Fibroblast of the conjunctiva (primary cell): ENCODE results near the gene COMT.
"Not testable (repeated sequence)": the region's sequence is repeated elsewhere in the genome, so short reads cannot be mapped to it uniquely, and the experiment has no call there.

Experiments used
- DNase-seq: peaks from one replicate; pipeline ENCODE4 v3.0.0-alpha.2; 2010; ENCODE audit warnings: low read depth

The COMT gene

DNA sequence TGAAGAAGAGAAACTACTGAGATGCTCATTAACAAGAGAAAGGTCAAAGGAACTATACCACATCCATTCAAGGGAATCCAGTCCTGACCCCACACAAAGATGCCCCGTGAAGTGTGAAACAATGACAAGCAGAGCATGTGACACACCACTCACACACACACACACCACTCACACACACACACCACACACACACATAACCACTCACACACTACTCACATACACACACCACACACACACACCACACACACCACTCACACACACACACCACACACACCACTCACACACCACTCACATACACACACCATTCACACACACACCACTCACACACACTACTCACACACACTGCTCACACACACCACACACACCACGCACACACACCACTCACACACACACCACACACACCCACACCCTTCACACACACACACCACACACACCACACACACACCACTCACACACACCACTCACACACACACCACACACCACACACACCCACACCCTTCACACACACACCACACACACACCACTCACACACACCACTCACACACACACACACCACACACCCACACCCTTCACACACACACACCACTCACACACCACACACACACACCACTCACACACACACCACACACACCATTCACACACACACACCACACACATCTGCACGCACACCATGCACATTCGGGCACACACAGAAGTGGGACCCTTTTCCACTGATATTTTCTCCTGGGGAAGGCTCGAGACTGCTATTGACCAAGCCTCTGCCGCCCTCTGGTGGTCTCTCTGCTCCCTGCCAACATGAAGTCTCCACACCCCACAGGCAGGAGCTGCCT, 32.0 kb upstream of the COMT start:
- peak; percentile 61 for DNase-seq

DNA sequence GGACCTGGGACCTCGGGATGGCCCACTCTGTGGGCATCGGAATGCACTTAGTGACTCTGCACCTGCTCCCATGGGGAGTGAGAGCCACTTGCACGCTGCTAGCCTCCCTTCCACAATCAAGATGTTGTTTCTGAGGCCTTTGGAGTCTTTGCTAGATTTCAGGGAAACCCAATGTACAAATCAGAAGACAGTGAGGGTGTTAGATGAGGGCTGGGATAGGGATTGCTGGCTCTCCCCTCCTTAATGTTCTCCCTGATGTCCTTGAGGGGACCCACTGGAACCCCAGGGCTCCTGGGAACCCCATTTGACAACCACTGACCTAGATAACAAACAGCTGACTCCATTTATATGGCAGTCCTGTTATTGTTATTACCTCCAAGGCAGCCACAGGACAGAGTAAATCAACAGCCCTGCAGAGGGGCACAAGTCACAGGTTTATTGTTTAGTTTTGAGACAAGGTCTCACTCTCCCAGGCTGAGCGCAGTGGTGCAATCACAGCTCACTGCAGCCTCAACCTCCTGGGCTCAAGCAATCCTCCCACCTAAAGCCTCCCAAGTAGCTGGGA, 31.3 kb upstream of the COMT start:
- DNase-seq: no peak

DNA sequence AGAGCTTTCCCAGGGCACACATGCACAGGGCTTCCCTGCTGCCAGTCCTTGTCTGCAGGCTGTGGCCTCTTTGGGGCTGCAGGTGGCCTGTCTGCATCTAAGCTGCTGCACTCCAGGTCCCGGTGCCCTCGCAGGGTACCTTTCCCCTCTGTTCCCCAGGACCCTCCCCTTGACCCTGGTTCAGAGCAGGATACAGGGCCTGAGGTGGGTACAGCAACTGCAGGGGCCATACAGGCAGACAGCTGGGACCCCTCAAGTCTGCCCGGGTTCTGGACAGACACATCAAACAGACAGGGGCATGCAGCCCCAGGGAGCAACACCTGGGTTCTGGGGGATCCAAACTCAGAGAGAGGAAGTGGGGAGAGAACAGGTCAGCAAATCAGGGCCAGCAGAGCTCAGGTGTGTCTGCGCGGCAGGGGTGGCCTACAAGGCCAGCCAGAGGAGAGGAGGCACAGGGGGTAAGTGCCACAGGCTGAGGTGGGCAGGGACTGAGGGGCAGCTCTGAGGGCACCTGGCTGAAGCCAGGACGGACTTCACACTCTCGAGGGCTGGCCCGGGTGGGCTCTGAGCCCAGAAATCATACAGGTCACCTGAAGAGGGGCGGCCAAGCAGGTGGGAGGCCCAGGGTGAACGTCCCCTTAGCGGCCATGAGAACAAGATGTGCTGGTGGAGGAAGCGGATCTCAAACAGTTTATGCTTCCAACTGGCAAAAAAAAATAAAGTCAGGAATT, 29.9 kb upstream of the COMT start:
- no peak for DNase-seq

DNA sequence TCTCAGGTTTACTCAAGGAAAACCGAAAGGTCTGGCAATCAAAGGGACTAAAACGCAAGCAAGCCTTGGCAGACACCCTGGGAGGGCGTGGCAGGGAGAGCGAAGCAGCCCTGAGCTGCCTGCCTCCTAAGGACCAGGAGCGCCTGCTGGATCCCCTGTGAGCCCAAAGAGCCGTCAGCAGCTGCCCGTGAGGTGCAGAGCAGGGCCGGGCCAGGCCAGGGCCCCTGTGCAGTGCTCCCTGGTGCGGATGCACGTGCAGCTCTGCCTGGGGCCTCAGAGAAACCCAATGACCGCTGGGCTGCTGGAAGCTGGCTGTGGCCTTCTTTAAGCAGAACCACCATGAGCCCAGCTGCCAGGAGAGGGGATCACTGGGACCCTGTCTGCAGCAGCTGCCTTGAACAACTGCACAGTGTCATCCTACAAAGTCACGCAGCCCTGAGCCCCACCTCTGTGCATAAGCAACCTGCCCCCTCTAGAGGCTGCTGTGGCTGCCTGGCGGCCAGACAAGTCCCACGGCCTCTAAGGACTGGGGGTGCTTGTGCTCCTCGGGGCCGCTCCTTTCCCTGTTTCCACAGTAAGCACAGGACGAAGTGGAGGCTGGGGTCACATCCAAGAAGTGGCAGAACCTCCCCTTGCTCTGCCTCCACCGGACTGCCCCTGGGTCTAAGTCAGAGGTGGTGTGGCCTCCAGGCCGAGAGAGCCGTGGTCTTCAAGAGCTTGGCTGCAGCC, 29.1 kb upstream of the COMT start:
- no peak for DNase-seq

DNA sequence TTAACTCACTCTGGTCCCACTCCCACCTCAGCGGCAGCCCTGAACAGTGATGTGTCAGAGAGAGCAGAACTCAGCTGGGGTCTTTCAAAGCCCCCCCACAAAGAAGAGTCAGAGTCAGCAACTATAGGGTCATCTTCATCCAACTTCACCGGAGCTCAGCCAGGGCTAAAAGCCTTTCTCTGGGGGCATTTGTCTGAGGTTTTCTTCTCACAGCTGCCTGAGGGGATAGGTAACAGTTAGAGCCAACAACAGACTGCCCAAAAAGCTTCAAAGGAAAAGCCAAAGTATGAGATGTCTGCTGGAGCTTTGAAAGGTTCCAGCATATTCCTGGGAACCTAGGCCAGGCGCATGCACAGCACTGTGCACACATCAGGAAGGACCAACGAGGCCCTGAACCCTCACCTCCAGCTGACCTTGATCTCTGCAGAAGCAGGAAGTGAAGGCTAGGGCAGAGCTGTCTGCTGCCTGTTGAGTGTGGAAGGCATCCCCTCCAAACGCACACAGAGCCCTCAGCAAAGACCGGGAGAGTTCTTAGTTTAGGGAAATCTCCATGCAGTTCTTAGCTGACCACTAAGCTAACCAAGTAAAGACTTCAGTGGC, 28.1 kb upstream of the COMT start:
- DNase-seq: no peak

DNA sequence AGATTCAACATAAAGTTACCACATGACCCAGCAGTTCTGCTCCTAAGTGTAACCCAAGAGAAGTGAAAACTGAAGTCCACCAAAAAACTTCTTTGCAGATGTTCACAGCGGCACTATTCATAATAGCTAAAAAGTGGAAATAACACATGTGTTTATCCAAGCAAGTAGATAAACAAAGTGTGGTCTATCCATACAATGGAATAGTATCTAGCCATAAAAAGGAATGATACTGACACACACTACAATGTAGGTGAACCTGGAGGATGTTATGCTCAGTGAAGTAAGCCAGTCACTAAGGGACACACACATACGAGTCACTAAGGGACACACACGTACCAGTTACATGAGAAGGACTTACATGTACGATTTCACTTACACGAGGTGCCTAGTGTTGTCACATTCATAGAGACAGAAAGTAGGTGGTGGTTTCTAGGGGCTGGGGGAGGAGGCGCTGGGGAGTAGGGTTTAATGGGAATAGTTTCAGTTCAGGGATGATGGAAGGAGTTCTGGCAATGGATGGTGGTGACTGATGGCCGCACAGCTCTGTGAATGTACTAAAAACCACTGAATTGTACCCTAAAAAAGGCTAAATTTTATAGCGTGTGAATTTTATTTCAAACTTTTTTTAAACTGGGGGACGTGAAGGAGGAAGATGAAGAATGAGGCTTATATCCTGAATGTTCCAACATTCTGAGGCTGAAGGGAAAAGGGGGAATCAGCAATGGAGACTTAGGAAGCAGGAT, 27.2 kb upstream of the COMT start:
- no peak for DNase-seq

DNA sequence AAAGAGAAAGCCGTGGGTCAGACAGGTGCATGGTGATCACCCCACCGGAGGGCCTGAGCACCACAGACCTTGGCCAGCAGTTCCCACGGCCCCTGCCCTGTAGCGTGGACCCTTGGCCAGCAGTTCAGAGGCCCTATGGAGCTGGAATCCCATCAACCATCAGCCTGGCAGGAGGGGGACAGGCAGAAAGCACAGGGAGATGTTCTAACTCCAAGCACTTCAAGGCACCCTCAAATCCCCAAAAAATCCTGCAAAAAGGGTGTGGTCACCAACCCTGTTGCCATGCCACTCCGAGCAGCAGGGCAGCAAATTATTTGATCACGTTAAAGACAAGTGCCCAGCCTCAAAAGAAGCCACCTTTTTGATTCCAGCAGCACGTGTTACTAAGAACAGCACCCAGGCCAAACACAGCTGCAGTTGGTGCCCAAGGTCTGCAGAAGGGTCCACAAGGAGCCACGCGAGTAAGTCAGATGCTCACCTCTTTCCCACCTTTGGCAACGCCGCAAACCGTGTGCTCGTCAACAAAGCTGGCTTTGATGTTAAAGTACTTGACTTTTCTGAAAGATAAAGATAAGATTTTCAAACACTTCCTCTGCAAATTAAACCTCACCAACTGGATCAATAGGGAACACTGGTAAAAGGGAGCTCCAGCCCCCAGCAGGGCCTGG, 26.2 kb upstream of the COMT start:
- no peak for DNase-seq

DNA sequence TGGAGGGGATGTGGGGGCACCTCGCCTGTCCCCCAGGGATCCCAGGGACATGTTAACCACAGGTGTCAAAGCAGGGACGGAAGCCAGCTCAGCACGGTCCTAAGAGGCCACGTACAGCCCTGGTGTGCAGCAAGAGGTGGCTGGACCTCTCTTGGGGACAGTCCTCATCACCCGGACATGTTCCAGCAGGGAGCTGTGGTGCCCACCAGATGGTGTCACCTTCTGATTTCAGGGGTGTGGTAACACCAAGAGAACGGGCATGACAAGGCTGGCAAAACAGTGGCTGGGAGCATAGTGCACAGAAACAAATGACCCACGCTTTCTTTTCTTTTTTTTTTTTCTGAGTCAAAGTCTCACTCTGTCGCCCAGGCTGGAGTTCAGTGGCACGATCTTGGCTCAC, 25.6 kb upstream of the COMT start:
- DNase-seq: no peak

DNA sequence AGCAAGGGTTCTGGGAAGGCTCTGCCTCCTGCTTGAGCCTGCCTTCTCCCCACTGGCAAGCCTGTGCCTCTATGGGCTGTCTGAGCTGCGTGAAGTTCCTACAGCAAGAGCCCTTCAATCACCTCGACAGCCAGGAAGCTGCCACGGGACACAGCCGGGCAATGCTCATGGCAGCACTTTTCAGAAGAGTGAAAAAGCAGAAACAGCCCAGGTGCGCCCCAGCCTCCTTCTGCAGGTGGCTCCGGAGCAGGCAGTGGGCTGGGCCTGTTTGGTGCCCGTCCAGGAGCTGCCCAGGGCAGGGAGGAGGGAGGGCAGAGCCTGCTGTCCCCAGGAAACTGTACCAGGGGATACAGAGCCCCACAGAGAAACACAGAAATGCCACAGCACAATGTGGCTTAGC, 24.6 kb upstream of the COMT start:
- no peak for DNase-seq

DNA sequence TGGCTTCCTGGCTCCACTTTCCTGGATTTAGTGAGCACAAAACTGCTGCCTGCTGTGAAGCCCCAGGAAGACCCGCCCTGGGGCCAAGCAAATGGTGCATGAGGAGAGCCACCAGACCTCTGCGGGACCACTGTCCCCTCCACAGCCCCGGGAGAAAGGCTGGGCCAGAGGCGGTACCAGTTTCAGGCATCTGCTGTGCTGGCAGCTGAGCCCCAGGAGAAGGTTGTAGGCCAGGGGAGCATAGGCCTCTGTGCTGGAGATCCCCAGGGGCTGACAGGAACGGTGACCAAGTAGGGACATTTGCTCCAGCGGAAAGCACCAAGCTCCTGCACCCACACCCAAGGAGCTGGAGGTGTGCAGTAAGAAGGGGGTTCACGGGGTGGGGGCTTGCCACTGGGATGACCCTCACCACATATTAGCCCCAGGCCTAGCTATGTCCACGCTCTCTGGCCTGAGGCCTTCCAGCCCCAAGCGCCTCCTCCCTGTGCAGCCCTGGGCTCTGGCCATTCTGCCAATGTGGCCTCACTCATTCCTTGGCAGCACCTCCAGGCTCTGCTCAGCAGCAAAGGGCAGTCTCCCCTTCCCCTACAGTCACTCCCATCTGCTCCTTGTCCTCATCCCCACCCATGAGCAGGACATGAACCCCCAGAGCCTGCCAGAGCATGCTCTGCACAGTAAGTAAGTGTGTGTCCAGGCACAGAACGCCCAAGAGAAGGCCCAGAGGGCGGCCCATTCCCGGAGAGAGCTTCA, 24.0 kb upstream of the COMT start:
- DNase-seq: no peak

DNA sequence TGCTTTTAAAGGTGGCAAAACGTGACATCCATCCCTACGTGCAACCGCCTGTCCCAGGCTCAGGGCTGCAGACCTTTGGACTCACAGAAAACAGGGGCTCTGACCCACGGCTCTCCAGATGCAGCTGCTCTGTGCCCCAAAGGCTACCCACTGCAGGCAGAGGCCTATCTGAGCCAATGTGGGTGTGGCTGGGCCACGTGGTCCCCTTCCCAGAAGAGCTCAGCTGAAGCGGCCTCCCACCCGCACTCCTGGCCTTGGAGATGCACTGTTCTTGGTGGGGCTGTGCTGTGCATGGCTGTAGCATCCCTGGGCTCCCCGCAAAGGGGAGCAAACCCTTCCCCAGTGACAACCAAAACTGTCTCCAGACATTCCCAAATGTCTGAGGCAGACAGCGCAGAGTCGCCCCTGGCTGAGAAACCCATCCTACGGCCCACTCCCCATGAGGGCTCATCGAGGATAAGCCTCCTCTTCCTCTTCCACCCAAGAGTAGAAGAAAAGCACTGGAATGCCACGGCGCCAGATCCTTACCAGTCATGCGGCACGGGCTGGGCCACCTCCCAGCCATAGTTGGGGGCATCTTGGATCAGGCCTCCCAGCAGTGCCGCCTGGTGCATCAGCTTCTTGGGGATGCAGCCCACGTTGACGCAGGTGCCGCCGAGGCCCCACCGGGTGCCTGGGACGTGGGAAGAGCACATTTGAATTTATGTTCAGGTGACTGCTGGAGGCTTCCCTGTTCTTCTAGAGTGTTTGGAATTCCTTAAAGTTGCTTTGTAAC, 23.1 kb upstream of the COMT start:
- no peak for DNase-seq

DNA sequence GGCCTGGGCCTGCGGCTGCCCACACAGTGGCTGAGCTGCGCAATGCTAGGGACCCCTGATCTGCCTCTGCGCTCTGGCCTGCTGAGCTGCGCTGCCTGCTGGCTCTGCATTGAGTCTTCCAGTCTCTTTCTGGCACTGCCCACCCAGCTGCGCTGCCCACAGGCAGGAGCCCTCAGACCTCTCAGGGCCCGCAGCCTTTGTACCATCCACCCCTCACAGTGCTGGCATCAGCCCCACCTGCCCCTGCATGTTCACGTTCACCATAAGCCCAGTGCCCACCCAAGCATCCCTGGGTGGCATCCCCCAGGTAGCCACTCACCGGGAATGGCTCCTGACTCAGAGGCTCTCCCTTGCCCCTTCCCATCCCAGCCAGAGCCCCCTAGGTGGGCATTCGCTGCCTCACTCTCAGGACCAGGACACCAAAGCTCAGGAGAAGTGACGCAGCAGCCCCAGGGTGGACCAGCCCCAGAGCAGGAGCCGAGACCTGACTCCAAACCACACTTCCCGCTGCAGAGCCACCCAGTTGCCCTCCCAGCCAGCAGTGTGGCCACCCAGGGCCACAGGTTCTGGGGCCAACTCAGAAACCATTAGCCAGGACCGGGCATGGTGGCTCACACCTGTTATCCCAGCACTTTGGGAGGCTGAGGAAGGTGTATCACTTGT, 21.7 kb upstream of the COMT start:
- DNase-seq: no peak

DNA sequence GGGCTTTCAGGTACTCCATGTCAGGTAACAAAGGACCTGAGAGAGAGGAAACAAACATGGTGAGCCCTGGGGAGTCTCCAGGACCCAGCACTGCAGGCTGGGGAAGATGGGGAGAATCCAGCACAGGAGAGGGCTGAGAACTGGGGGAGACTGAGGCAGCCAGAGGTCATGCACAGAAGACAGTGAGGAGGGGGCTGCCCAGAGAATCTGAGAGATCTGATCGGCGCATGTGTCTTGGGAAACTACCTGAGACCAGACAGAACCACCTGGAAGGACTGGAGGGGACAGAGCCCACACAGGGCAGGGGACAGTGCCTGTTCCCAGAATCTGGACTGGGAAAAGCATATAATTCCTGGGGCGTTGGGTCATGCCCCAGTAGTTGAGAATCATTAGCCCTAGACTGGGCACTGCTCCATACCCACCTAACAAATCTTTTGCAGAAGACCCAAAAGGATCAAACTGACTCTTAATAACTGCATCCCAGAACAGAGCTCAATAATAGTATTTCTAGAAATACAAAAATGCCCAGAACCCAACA, 20.0 kb upstream of the COMT start:
- no peak for DNase-seq

DNA sequence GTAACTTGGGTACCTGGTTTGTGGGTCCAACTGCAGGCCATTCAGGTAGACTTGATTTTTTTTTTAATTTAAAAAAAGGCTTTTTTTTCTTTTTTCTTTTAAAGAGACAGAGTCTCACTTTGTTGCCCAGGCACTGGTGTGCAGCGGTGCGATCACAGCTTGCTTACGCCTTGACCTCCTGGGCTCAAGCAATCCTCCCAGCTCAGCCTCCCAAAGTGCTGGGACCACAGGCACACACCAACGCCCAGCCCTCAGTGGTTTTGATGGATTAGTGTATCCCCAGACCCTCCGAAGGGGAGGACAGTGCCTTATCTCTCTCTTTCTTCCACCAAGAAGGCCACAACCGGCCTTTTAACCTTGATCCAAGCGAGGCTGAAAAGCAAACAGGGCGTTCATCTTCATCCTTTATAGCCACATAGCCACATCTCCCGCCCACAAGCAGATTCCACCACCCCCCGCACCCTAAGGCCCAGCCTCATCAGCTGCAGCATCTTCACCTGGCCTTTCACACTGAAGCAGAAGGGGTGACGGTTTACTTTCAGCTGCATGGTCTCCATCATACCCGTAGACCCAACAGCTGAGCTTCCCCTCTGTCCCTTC, 17.6 kb upstream of the COMT start:
- no peak for DNase-seq

DNA sequence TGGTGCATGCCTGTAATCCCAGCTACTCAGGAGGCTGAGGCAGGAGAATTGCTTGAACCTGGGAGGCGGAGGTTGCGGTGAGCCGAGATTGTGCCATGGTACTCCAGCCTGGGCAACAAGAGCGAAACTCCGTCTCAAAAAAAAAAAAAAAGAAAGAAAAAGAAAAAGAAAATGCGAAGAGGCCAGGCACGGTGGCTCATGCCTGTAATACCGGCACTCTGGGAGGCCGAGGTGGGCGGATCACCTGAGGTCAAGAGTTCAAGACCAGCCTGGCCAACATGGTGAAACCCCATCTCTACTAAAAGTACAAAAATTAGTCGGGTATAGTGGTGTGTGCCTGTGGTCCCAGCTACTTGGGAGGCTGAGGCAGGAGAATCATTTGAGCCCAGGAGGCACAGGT, 15.5 kb upstream of the COMT start:
- not testable (repeated sequence) for DNase-seq

DNA sequence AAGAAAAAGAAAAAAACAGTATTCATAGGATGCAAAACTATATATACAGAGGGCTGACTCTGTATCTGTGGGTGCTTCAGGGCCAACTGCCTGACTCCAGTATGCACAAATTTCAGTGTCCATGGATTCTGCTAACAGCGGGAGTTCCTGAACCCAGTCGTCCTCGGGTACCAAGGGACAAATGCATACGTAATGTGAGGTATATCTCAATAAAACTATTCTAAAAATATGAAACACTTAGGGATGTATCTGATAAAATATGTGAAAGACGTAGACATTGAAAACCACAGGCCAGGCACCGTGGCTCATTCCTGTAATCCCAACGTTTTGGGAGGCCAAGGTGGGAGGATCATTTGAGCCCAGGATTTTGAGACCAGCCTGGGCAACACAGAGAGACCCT, 13.9 kb upstream of the COMT start:
- no peak for DNase-seq

DNA sequence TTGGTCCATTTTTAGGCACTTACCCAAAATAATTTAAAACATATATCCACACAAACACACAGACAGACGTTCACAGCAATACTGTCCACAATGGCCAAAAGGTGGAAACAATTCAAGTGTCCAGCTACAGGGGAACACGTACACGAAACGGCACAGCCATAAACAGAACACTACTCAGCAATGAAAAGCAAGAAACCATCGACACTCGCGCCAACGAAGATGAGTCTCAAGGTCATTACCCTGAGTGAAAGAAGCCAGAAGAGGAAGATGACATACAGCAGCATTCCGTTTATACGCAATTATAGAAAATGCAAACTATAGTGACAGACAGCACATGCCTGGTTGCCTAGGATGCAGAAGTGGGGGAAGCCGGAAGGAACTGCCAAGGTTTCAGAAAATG, 13.4 kb upstream of the COMT start:
- no peak for DNase-seq
